HepG2 (cell line): ENCODE measurements around the gene GSK3B. TPM values are rescaled to one million over a fixed set of nuclear protein-coding genes. Genes with fewer than 3 reads are reported as not detected.

Source experiments
- ATAC-seq: fragments of 200-7000 bp; cut with Tn5 transposase; 3 replicates; pipeline ENCODE4 v1.9.1; 2020; ENCODE audit warnings: mild to moderate bottlenecking, moderate library complexity
- BruUV-seq: library from RNA; stranded (reverse); fragments of 400-500 nt; replicated peaks from 2 replicates; lab custom pipeline; 2021; lab: Mats Ljungman, UMichigan
- CTCF ChIA-PET: fragments of 300-600 bp; formaldehyde crosslinking; extraction: SDS; loops from one replicate; lab custom pipeline; 2021; ENCODE audit warnings: low total read pairs, inconsistent platforms, low intra/inter-chr PET ratio; lab: Yijun Ruan, JAX
- POLR2A ChIA-PET: fragments of 350-600 bp; sonication (Branson Sonifier 250); formaldehyde crosslinking; loops from one replicate; lab custom pipeline; 2020; ENCODE audit warnings: antibody characterized with exemption, inconsistent platforms; lab: Yijun Ruan, JAX
- DNase-seq: peaks from one replicate; pipeline ENCODE4 v3.0.0-alpha.2; 2015; ENCODE audit warnings: low spot score
- FAIRE-seq: peaks from 3 replicates; lab custom pipeline; 2011; peaks lifted over from hg19 to GRCh38; lab: Jason Lieb, UNC
- H2AFZ ChIP-seq: one replicate; pipeline ENCODE4 v1.6.1; 2011; ENCODE audit warnings: low read length, inconsistent platforms
- H3K27ac ChIP-seq: fragments of 300-600 bp; 3 replicates; pipeline ENCODE4 v1.8.0; 2011; ENCODE audit warnings: mixed run types, mild to moderate bottlenecking, mixed read lengths, low read length, inconsistent platforms; ENCODE audit not compliant: insufficient read depth; ENCODE audit errors: extremely low read length
- H3K27me3 ChIP-seq, 2 experiments: fragments of 200-600 bp in 1 of 2; 2 replicates in 1 of 2; 3 replicates in 1 of 2; pipeline versions ENCODE4 v1.6.0 to v1.8.0; 2011; ENCODE audit warnings: low read length in 2 of 2, mild to moderate bottlenecking in 2 of 2, moderate library complexity in 2 of 2, inconsistent platforms in 1 of 2; ENCODE audit not compliant: insufficient read depth in 2 of 2, control insufficient read depth in 1 of 2
- H3K36me3 ChIP-seq, 2 experiments: fragments of 200-600 bp in 1 of 2; replicated peaks in 1 of 2; 2 replicates in 1 of 2; 3 replicates in 1 of 2; pipeline versions ENCODE4 v1.5.1 to v1.8.0; 2011; ENCODE audit warnings: low read length in 2 of 2, inconsistent platforms in 1 of 2; ENCODE audit not compliant: insufficient read depth in 2 of 2, control insufficient read depth in 1 of 2
- H3K4me1 ChIP-seq: 2 replicates; pipeline ENCODE4 v1.5.1; 2012; ENCODE audit warnings: low read length, inconsistent platforms; ENCODE audit not compliant: insufficient read depth
- H3K4me2 ChIP-seq: 2 replicates; pipeline ENCODE4 v1.6.0; 2011; ENCODE audit warnings: low read depth, low read length, inconsistent platforms
- H3K4me3 ChIP-seq, 3 experiments: fragments of 200-600 bp in 1 of 3; sonication (generic), shearing (Covaris generic) in 1 of 3; replicated peaks in 1 of 3; 2 replicates each; pipeline ENCODE4 v1.5.1; 2011 to 2016; ENCODE audit warnings: low read length in 3 of 3, inconsistent platforms in 2 of 3, low read depth in 2 of 3, mild to moderate bottlenecking in 2 of 3, control low read depth in 1 of 3, mixed read lengths in 1 of 3; ENCODE audit not compliant: insufficient read depth in 1 of 3
- H3K79me2 ChIP-seq: one replicate; pipeline ENCODE4 v1.6.1; 2011; ENCODE audit warnings: low read length, inconsistent platforms; ENCODE audit not compliant: insufficient read depth
- H3K9ac ChIP-seq: 2 replicates; pipeline ENCODE4 v1.6.0; 2011; ENCODE audit warnings: mild to moderate bottlenecking, low read depth, low read length, inconsistent platforms; ENCODE audit not compliant: insufficient read depth
- H3K9me3 ChIP-seq: 2 replicates; pipeline ENCODE4 v1.5.1; 2012; ENCODE audit warnings: mild to moderate bottlenecking, low read length
- H4K20me1 ChIP-seq: 2 replicates; pipeline ENCODE4 v1.6.0; 2011; ENCODE audit warnings: inconsistent platforms, mild to moderate bottlenecking, low read length, moderate library complexity; ENCODE audit not compliant: insufficient read depth
- AGO2 ChIP-seq: fragments of 200-400 bp; formaldehyde crosslinking; optimal IDR thresholded peaks from 2 replicates; pipeline ENCODE3; 2017; ENCODE audit warnings: mild to moderate bottlenecking, low read depth, low read length, moderate library complexity
- CEBPB ChIP-seq: IDR thresholded peaks from 2 replicates; pipeline ENCODE4 v1.6.1; 2011; ENCODE audit warnings: low read depth, low read length, improper control_type of control experiment, borderline replicate concordance
- ZNF431 ChIP-seq: sonication (generic); formaldehyde crosslinking; IDR thresholded peaks from 2 replicates; pipeline ENCODE4 v1.9.0; 2022; ENCODE audit warnings: missing genetic modification reagents, low read depth, mild to moderate bottlenecking, borderline replicate concordance
- ZNF770 ChIP-seq: sonication (generic); formaldehyde crosslinking; IDR thresholded peaks from 2 replicates; pipeline ENCODE4 v1.5.0; 2020; ENCODE audit warnings: mild to moderate bottlenecking, missing genetic modification reagents
- WGBS: methylation state at CpG from one replicate; pipeline ENCODE4 v1.1.6; 2017; ENCODE audit warnings: low lambda C conversion rate; 5-methylcytosine and 5-hydroxymethylcytosine counted together
- in situ Hi-C: cut with HindIII; loops from 2 replicates; pipeline ENCODE4 v1.10.0; 2017; ENCODE audit warnings: low pct_unique_long_range_greater_than_20kb; ENCODE audit not compliant: extremely low pct_ligation_motif_present
- intact Hi-C: fragments of 100-400 bp; cut with micrococcal nuclease; formaldehyde crosslinking; loops from one replicate; pipeline ENCODE4 v1.10.0; 2022; ENCODE audit not compliant: unreplicated experiment
- polyA plus RNA-seq, 8 experiments: library from polyadenylated mRNA; depleted of rRNA in 3 of 8; stranded (reverse) in 7 of 8; unstranded in 1 of 8; fragments of >200 nt; fragmentation: Illumina TruSeq in 4 of 8; extraction: Trizol in 4 of 8; gene quantifications; 2 replicates each; pipeline versions ENCODE4 v1.2.1 to v1.2.3, GENCODE V29; 2011 to 2016; ENCODE audit warnings: low read depth in 4 of 8, missing spikeins in 1 of 8, mixed read lengths in 1 of 8; ENCODE audit not compliant: insufficient read depth in 1 of 8
- total RNA-seq, 5 experiments: library from RNA; depleted of rRNA; stranded (reverse); fragments of >200 nt; fragmentation: Illumina TruSeq; extraction: Trizol; gene quantifications; 2 replicates each; pipeline ENCODE4 v1.2.3, GENCODE V29; 2016; ENCODE audit warnings: low read depth in 1 of 5

The GSK3B gene
- total and polyA plus RNA-seq, 2 of the 13 experiments (the other 11 are each of a cell fraction or from before 2014, with no cell fraction given) = 22.3 to 30.1 TPM

GRCh38 chr3:120143676-120144075 is 49.4 kb upstream of the GSK3B start:
- Histone ChIP-seq H3K27me3 (no peaks in the 10 kb centered on the region; a peak in 1 of 5 replicates), H3K9ac (no peak overlapping the region), H3K4me2 (no peak overlapping the region), H3K36me3 (no peaks in the 10 kb centered on the region), H3K9me3 (no peaks in the 10 kb centered on the region), H3K4me3 (no peak overlapping the region), H4K20me1 (no peaks in the 10 kb centered on the region), H2AFZ (no peak overlapping the region), H3K4me1 (peaks cover 54% of the 10 kb centered on the region), H3K79me2 (no peaks in the 10 kb centered on the region), H3K27ac (no peak overlapping the region)
- intact Hi-C loops (no loop called here), in situ Hi-C loops (no loop called here)
- FAIRE-seq = no peak
- ChIA-PET POLR2A (interaction anchor here (1.1 to 6.7 kb wide), 2 partner anchors 14 to 49 kb away, joined by 3 to 65 read pairs; partner anchors contain the start of gene GSK3B), CTCF (no interaction called here)
- BruUV-seq = no TSS peak
- DNase-seq = no peak
- ATAC-seq = no peak
- TF ChIP-seq ZNF431 (CRISPR knock-in tag) = no peak
- TF ChIP-seq ZNF770 (CRISPR knock-in tag) = peak; percentile 37; the same call in 1 of the 2 replicates
- no CpG with 5 or more reads among the region's 2 CpGs for WGBS

GRCh38 chr3:120142236-120142635 is 48.0 kb upstream of the GSK3B start:
- in situ Hi-C loops = no loop called here
- no peak overlapping the region for H2AFZ ChIP-seq
- no peak overlapping the region for H3K27ac ChIP-seq
- no peaks in the 10 kb centered on the region for H3K9me3 ChIP-seq
- H3K4me3 ChIP-seq = no peak overlapping the region
- POLR2A ChIA-PET = no interaction called here
- TF ChIP-seq CEBPB = peak; percentile 74
- no peak for TF ChIP-seq AGO2
- TF ChIP-seq, all 625 proteins: peak for 1
- Histone ChIP-seq H3K27me3 (no peaks in the 10 kb centered on the region; a peak in 1 of 5 replicates), H3K4me2 (no peak overlapping the region), H4K20me1 (no peaks in the 10 kb centered on the region), H3K36me3 (no peaks in the 10 kb centered on the region), H3K9ac (no peak overlapping the region), H3K79me2 (no peaks in the 10 kb centered on the region), H3K4me1 (peaks cover 40% of the 10 kb centered on the region)
- DNase-seq (no peak), FAIRE-seq (no peak), ATAC-seq (no peak)
- intact Hi-C loops = no loop called here
- BruUV-seq = no TSS peak
- WGBS = 71% methylated on average over 4 of the region's 4 CpGs
- CTCF ChIA-PET = no interaction called here
